K562 (cell line): ENCODE data around the gene TRMT10B. TPM values are rescaled to one million over a fixed set of nuclear protein-coding genes. Genes with fewer than 3 reads are reported as not detected.

Experiments
- ARID3B ChIP-seq: fragments of 250-450 bp; sonication (Bioruptor Pico); IDR thresholded peaks from 2 replicates; pipeline ENCODE4 v1.4.0; 2020; ENCODE audit warnings: borderline replicate concordance
- BCL6 ChIP-seq: fragments of 250-450 bp; sonication (Bioruptor Pico); IDR thresholded peaks from 2 replicates; pipeline ENCODE4 v1.4.0; 2020
- CBX2 ChIP-seq: fragments of 200-600 bp; sonication (generic); IDR thresholded peaks from one replicate; pipeline ENCODE4 v1.6.1; 2012; ENCODE audit warnings: mild to moderate bottlenecking, low read length, inconsistent platforms; ENCODE audit not compliant: insufficient read depth, poor library complexity, severe bottlenecking
- CTCFL ChIP-seq: IDR thresholded peaks from 2 replicates; pipeline ENCODE4 v1.6.1; 2011; ENCODE audit warnings: borderline replicate concordance, low read depth, mild to moderate bottlenecking, moderate library complexity, low read length; ENCODE audit not compliant: insufficient read depth, poor library complexity, severe bottlenecking
- ELK3 ChIP-seq: fragments of 450-650 bp; formaldehyde crosslinking; IDR thresholded peaks from 2 replicates; pipeline ENCODE4 v1.4.0; 2020; ENCODE audit warnings: mild to moderate bottlenecking
- FIP1L1 ChIP-seq: fragments of 200-400 bp; formaldehyde crosslinking; IDR thresholded peaks from 2 replicates; pipeline ENCODE4 v1.6.1; 2018; ENCODE audit warnings: mild to moderate bottlenecking, low read depth, low read length; ENCODE audit not compliant: poor library complexity, severe bottlenecking
- MAX ChIP-seq: sonication (generic); formaldehyde crosslinking; IDR thresholded peaks from 2 replicates; pipeline ENCODE4 v1.9.0; 2022; ENCODE audit warnings: mild to moderate bottlenecking, missing genetic modification reagents
- MYC ChIP-seq, 2 experiments: fragments of 250-450 bp in 1 of 2; sonication (Bioruptor Pico) in 1 of 2; IDR thresholded peaks; 2 replicates each; pipeline versions ENCODE4 v1.5.1 to v1.6.1; 2012 to 2021; ENCODE audit warnings: low read depth in 2 of 2, borderline replicate concordance in 1 of 2, improper control_type of control experiment in 1 of 2, low read length in 1 of 2, mild to moderate bottlenecking in 1 of 2, moderate library complexity in 1 of 2
- NR1H2 ChIP-seq: sonication (generic); formaldehyde crosslinking; IDR thresholded peaks from 2 replicates; pipeline ENCODE4 v1.4.0; 2020; ENCODE audit warnings: mild to moderate bottlenecking, missing genetic modification reagents
- RBM14 ChIP-seq: fragments of 200-400 bp; formaldehyde crosslinking; IDR thresholded peaks from 2 replicates; pipeline ENCODE4 v1.6.1; 2018; ENCODE audit warnings: low read depth, mild to moderate bottlenecking, low read length, moderate library complexity, borderline replicate concordance; ENCODE audit not compliant: insufficient read depth
- SAFB ChIP-seq: fragments of 200-400 bp; formaldehyde crosslinking; IDR thresholded peaks from 2 replicates; pipeline ENCODE4 v1.6.1; 2017; ENCODE audit warnings: low read depth, low read length, borderline replicate concordance
- SNRNP70 ChIP-seq: fragments of 200-400 bp; formaldehyde crosslinking; optimal IDR thresholded peaks from 2 replicates; pipeline ENCODE3; 2017; ENCODE audit warnings: low read depth, low read length
- SP1 ChIP-seq: sonication (generic); formaldehyde crosslinking; IDR thresholded peaks from 2 replicates; pipeline ENCODE4 v1.8.1; 2022; ENCODE audit warnings: mild to moderate bottlenecking, missing genetic modification reagents
- SP2 ChIP-seq: IDR thresholded peaks from 2 replicates; pipeline ENCODE4 v1.6.1; 2011; ENCODE audit warnings: mild to moderate bottlenecking, low read depth, low read length, moderate library complexity; ENCODE audit not compliant: poor library complexity, severe bottlenecking; ENCODE audit errors: extremely low read depth
- SRSF3 ChIP-seq: fragments of 200-400 bp; formaldehyde crosslinking; IDR thresholded peaks from 2 replicates; pipeline ENCODE4 v1.6.1; 2016; ENCODE audit warnings: mild to moderate bottlenecking, low read length, moderate library complexity; ENCODE audit not compliant: insufficient read depth
- U2AF1 ChIP-seq: fragments of 200-400 bp; formaldehyde crosslinking; optimal IDR thresholded peaks from 2 replicates; pipeline ENCODE3; 2017; ENCODE audit warnings: mild to moderate bottlenecking, low read depth, low read length, moderate library complexity
- YY1 ChIP-seq, 3 experiments: IDR thresholded peaks; 2 replicates each; pipeline ENCODE4 v1.6.1; 2011; ENCODE audit warnings: low read length in 2 of 3, mild to moderate bottlenecking in 2 of 3, moderate library complexity in 2 of 3, borderline replicate concordance in 1 of 3, control low read depth in 1 of 3, low read depth in 1 of 3; ENCODE audit not compliant: insufficient read depth in 3 of 3, insufficient replicate concordance in 2 of 3, control insufficient read depth in 1 of 3, insufficient read length in 1 of 3; ENCODE audit errors: extremely low read depth in 1 of 3
- ZNF511 ChIP-seq: sonication (generic); formaldehyde crosslinking; IDR thresholded peaks from 2 replicates; pipeline ENCODE4 v1.8.0; 2022; ENCODE audit warnings: mild to moderate bottlenecking, missing genetic modification reagents
- polyA plus RNA-seq, 8 experiments: library from polyadenylated mRNA; depleted of rRNA in 4 of 8; stranded (reverse) in 5 of 8; unstranded in 3 of 8; fragments of >200 nt; fragmentation: Nextera tagmentation in 2 of 8; fragmentation: Illumina TruSeq in 1 of 8; extraction: Ambion mirVana in 2 of 8; extraction: Trizol in 1 of 8; gene quantifications; 2 replicates each; pipeline versions ENCODE4 v1.2.1 to v1.2.3, GENCODE V29; 2011 to 2014; ENCODE audit warnings: inconsistent platforms in 1 of 8, missing spikeins in 1 of 8
- total RNA-seq, 7 experiments: library from RNA; depleted of rRNA in 6 of 7; stranded (reverse); fragments of >200 nt in 6 of 7; fragmentation: Illumina TruSeq in 2 of 7; extraction: Trizol in 2 of 7; gene quantifications; 2 replicates each; pipeline versions ENCODE4 v1.2.1 to v1.2.3, GENCODE V29; 2011 to 2021; ENCODE audit warnings: low replicate concordance in 1 of 7

The TRMT10B gene
- total and polyA plus RNA-seq, 9 of the 15 experiments (the other 6 are each of a cell fraction or from before 2014, with no cell fraction given) = 2.9 to 13.4 (median 7.0) TPM

GRCh38 chr9:37784616-37785483 is 31.2 kb downstream of the TRMT10B start, which contains the start of gene EXOSC3 (continued):
- no peak for TF ChIP-seq ELK3
- peak; percentile 61; the same call in 1 of the 2 replicates for TF ChIP-seq ZNF511 (CRISPR knock-in tag)
- no peak for TF ChIP-seq ARID3B (CRISPR knock-in tag)
- peak; percentile 87 for TF ChIP-seq MAX (CRISPR knock-in tag)
- TF ChIP-seq SP2 = peak; percentile 31
- peak; percentile 89 for TF ChIP-seq MYC (IDR thresholded peaks at IDR 0.05; ENCODE audit: low read depth, low read length)
- TF ChIP-seq MYC (CRISPR knock-in tag; IDR thresholded peaks at IDR 0.05; ENCODE audit: borderline replicate concordance, low read depth) = peak; percentile 66; the same call in 1 of the 2 replicates
- TF ChIP-seq CBX2 = no peak
- TF ChIP-seq SNRNP70 = no peak
- no peak for TF ChIP-seq RBM14
- peak; percentile 48 for TF ChIP-seq FIP1L1
- TF ChIP-seq NR1H2 (CRISPR knock-in tag) = 0 out of 2 replicates have a peak, but pooled peaks have one; percentile 85
- TF ChIP-seq CTCFL = peak; percentile 45
- TF ChIP-seq U2AF1 = no peak
- peak; percentile 61; the same call in 1 of the 2 replicates for TF ChIP-seq SP1 (CRISPR knock-in tag)
- 0 out of 2 replicates have a peak, but pooled peaks have one; percentile 17 for TF ChIP-seq SAFB
- TF ChIP-seq SRSF3 = no peak
- TF ChIP-seq BCL6 = no peak
- TF ChIP-seq YY1 (IDR thresholded peaks at IDR 0.05; ENCODE audit: borderline replicate concordance in 1 of 3, control insufficient read depth in 1 of 3, extremely low read depth in 1 of 3, insufficient read depth in 3 of 3, insufficient read length in 1 of 3, insufficient replicate concordance in 2 of 3, low read depth in 1 of 3, low read length in 2 of 3) = peak; percentile 84 to 93 (median 88)
